Esophagus muscularis mucosa (tissue), 4 donors: ENCODE measurements around the gene KLHDC7A. TPM values are rescaled to one million over a fixed set of nuclear protein-coding genes. Genes with fewer than 3 reads are reported as not detected.

Experiments
- DNase-seq: peaks from one replicate; pipeline ENCODE4 v3.0.0-alpha.2; 2017; ENCODE audit errors: extremely low spot score
- H3K27ac ChIP-seq, 4 donors: fragments of 200-600 bp; sonication (generic); replicated peaks in 1 of 4; 1 replicate in 3 of 4; 2 replicates in 1 of 4; pipeline ENCODE4 v1.5.1; 2016 to 2019; ENCODE audit warnings: mild to moderate bottlenecking in 1 of 4
- H3K27me3 ChIP-seq, 4 donors: fragments of 200-600 bp; sonication (generic); one replicate each; pipeline versions ENCODE4 v1.5.1 to v1.6.0; 2016 to 2019
- H3K36me3 ChIP-seq, 4 donors: fragments of 200-600 bp; sonication (generic); one replicate each; pipeline ENCODE4 v1.5.1; 2016 to 2019
- H3K4me1 ChIP-seq, 4 donors: fragments of 200-600 bp; sonication (generic); one replicate each; pipeline ENCODE4 v1.5.1; 2016 to 2019
- H3K4me3 ChIP-seq, 4 donors: fragments of 200-600 bp; sonication (generic); 1 replicate in 2 of 4; 2 replicates in 2 of 4; pipeline ENCODE4 v1.5.1; 2016 to 2019; ENCODE audit warnings: mild to moderate bottlenecking in 4 of 4, moderate library complexity in 1 of 4
- H3K9me3 ChIP-seq, 4 donors: fragments of 200-600 bp; sonication (generic); 1 replicate in 3 of 4; 2 replicates in 1 of 4; pipeline ENCODE4 v1.5.1; 2016 to 2019
- CTCF ChIP-seq, 3 experiments: fragments of 200-600 bp in 2 of 3; fragments of 450-650 bp in 1 of 3; sonication (generic) in 2 of 3; IDR thresholded peaks; one replicate each; pipeline ENCODE4 v1.5.1; 2017 to 2019; ENCODE audit warnings: antibody characterized with exemption in 3 of 3, mild to moderate bottlenecking in 2 of 3, moderate library complexity in 1 of 3
- EP300 ChIP-seq: sonication (generic); formaldehyde crosslinking; IDR thresholded peaks from one replicate; pipeline ENCODE4 v1.6.1; 2017; ENCODE audit warnings: antibody characterized with exemption
- POLR2A ChIP-seq: fragments of 450-650 bp; IDR thresholded peaks from one replicate; pipeline ENCODE4 v1.6.1; 2017; ENCODE audit warnings: antibody characterized with exemption, moderate library complexity, mild to moderate bottlenecking, low read depth
- POLR2AphosphoS5 ChIP-seq, 2 donors: sonication (generic); formaldehyde crosslinking; IDR thresholded peaks; one replicate each; pipeline ENCODE4 v1.6.1; 2017; ENCODE audit warnings: antibody characterized with exemption in 2 of 2
- WGBS: methylation state at CpG from one replicate; pipeline ENCODE4 v1.1.5; 2018; 5-methylcytosine and 5-hydroxymethylcytosine counted together
- intact Hi-C: fragments of 100-400 bp; cut with DNase I; formaldehyde crosslinking; loops from one replicate; pipeline ENCODE4 v1.15.1; 2023
- total RNA-seq, 4 donors: library from RNA; depleted of rRNA; stranded (reverse); fragments of >200 nt; gene quantifications; one replicate each; pipeline versions ENCODE4 v1.1.0 to v1.2.1, GENCODE V29; 2016

KLHDC7A gene
- total RNA-seq, 4 donors from 2014 or later: not detected

DNA sequence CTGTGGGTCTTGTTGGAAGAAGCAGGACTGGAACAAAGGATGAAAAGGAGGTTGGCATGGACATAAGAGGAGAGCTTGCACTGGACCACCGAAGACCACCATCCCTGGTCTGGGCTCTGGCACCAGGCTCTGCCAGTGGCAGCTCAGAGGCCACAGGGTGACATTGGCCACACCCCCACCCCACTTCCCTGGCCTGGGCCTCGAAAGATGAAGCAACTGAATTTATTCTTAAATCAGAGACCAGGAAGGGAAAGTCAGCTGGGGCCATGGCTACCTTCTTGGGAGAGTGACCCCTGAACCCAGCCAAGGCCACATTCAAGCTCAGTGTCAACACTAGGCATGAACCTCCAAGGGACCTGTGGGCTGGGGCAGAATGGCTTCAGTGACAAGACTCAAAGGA lies 4.0 kb downstream of the KLHDC7A start:
- no peak for DNase-seq
- Histone ChIP-seq H3K4me1 (peaks cover 0 to 3% (median 0%) of the 10 kb centered on the region in 4 donors), H3K9me3 (peaks cover 0 to 5% (median 2%) of the 10 kb centered on the region in 4 donors), H3K27ac (no peak overlapping the region), H3K36me3 (no peaks in the 10 kb centered on the region), H3K27me3 (peaks cover 0 to 76% (median 0%) of the 10 kb centered on the region in 4 donors), H3K4me3 (no peak overlapping the region)
- intact Hi-C loops: no loop called here
- no peak for TF ChIP-seq POLR2AphosphoS5 (IDR thresholded peaks at IDR 0.05)
- TF ChIP-seq POLR2A: no peak
- no peak for TF ChIP-seq CTCF (IDR thresholded peaks at IDR 0.05)
- TF ChIP-seq EP300: no peak
- 74% methylated on average over 2 of the region's 2 CpGs for WGBS

GRCh38 chr1:18485227-18485626 lies 4.5 kb downstream of the KLHDC7A start:
- TF ChIP-seq POLR2AphosphoS5 (IDR thresholded peaks at IDR 0.05) (no peak), CTCF (IDR thresholded peaks at IDR 0.05) (no peak), EP300 (no peak), POLR2A (no peak)
- WGBS: 89% methylated on average over 4 of the region's 4 CpGs
- Histone ChIP-seq H3K27me3 (peaks cover 0 to 79% (median 0%) of the 10 kb centered on the region in 4 donors), H3K9me3 (peaks cover 0 to 10% (median 5%) of the 10 kb centered on the region in 4 donors), H3K4me3 (no peak overlapping the region), H3K36me3 (no peaks in the 10 kb centered on the region), H3K4me1 (peaks cover 0 to 3% (median 0%) of the 10 kb centered on the region in 4 donors), H3K27ac (no peak overlapping the region)
- DNase-seq: no peak
- intact Hi-C loops: no loop called here

DNA sequence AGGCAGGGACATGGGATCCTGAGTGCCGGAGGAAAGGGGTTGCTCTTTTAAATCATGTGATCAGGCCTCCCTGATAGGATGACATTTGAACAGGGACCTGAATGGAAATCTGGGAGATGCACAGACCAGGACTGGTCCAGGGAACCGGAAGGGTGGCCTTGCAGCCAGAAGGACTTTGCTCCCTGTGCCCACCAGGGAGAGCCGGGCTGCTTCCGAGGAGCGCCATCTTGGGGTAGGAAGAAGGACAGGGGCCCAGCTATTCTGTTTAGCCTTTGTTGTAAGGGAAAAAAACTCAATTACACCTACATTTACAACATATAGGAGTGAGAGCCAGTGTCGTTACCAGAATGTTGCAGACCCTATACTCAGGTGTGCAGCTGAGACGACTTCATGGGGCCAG lies 5.5 kb downstream of the KLHDC7A start:
- peaks cover 0 to 75% (median 0%) of the 10 kb centered on the region in 4 donors for H3K27me3 ChIP-seq
- no peak overlapping the region for H3K27ac ChIP-seq
- no peak for TF ChIP-seq POLR2AphosphoS5 (IDR thresholded peaks at IDR 0.05)
- no peak for TF ChIP-seq EP300
- TF ChIP-seq CTCF (IDR thresholded peaks at IDR 0.05): no peak
- TF ChIP-seq POLR2A: no peak
- 49% methylated on average over 7 of the region's 7 CpGs for WGBS
- H3K4me3 ChIP-seq: no peak overlapping the region
- intact Hi-C loops: no loop called here
- no peaks in the 10 kb centered on the region for H3K4me1 ChIP-seq
- no peak for DNase-seq
- H3K9me3 ChIP-seq: peaks cover 0 to 10% (median 5%) of the 10 kb centered on the region in 4 donors
- no peaks in the 10 kb centered on the region for H3K36me3 ChIP-seq

GRCh38 chr1:18489417-18490143 lies 8.8 kb downstream of the KLHDC7A start:
- Histone ChIP-seq H3K4me1 (no peaks in the 10 kb centered on the region), H3K36me3 (no peaks in the 10 kb centered on the region), H3K9me3 (peaks cover 0 to 10% (median 5%) of the 10 kb centered on the region in 4 donors), H3K4me3 (no peak overlapping the region), H3K27me3 (peaks cover 0 to 60% (median 0%) of the 10 kb centered on the region in 4 donors), H3K27ac (no peak overlapping the region)
- no peak for DNase-seq
- no peak for TF ChIP-seq CTCF (IDR thresholded peaks at IDR 0.05)
- TF ChIP-seq POLR2A: no peak
- no peak for TF ChIP-seq EP300
- no peak for TF ChIP-seq POLR2AphosphoS5 (IDR thresholded peaks at IDR 0.05)
- intact Hi-C loops: no loop called here
- WGBS: 100% methylated on average over 2 of the region's 2 CpGs
